GM10847 (cell line): ENCODE results near the gene BRIX1.

Source experiments
- POLR2A ChIP-seq: IDR thresholded peaks from 2 replicates; pipeline ENCODE4 v1.6.1; 2011; ENCODE audit not compliant: insufficient read length; ENCODE audit errors: extremely low read depth

The BRIX1 gene

DNA sequence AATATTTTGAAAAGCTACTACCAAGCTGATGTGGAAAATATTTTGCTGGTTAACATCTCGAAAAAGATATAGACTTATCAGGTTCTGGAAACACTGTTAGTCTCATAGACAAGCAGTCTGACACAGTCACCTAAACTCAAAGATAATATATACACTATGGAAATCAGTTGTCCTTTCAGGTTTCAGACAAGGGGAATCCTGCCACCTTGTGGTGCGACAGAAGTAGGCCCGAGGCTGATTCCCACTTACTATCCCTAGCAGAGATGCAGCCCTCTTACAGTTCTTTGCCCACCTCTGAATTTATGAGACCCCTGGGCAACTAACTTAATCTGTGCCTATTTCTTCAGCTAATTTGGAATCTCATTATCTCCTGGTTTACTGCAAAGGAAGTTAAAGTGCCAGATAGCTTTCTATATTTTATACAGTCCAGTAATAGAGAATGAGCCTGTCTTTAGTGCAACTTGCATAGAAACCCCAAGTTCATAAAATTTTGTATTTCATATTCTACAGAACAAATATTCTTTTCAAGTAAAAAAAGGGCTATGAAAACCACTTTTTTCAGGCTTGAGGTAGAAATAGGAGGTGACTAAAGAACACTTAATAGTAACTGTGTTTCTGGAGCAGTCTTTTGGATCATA, 17.1 kb upstream of the BRIX1 start:
- TF ChIP-seq POLR2A, result no peak

- no peak for TF ChIP-seq POLR2A
Observed at GRCh38 chr5:34899066-34899465, 16.4 kb upstream of the BRIX1 start.

GRCh38 chr5:34900652-34901051, 14.9 kb upstream of the BRIX1 start:
- TF ChIP-seq POLR2A, result no peak

- TF ChIP-seq POLR2A, result no peak
Observed at GRCh38 chr5:34903260-34903659, 12.3 kb upstream of the BRIX1 start.

- TF ChIP-seq POLR2A, result no peak
Observed at GRCh38 chr5:34905564-34905963, 9.9 kb upstream of the BRIX1 start.

DNA sequence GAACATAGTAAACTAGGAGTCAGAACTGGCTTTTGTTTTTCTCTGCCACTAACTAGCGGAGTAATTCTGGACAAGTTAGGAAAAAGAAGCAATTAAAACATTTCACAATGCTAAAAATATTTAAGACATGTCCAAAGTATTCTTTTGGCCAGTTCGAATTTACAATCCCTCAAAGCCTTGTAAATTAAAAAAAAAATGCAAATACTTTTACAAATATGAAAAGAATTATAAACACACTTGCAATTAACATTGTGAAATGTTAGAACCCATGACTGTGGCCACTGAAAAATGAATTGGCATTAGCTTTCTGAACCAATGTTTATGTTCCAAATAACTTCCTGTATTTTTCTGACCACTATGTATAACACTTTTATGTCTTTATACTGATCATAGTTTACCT, 2.4 kb upstream of the BRIX1 start:
- no peak for TF ChIP-seq POLR2A

DNA sequence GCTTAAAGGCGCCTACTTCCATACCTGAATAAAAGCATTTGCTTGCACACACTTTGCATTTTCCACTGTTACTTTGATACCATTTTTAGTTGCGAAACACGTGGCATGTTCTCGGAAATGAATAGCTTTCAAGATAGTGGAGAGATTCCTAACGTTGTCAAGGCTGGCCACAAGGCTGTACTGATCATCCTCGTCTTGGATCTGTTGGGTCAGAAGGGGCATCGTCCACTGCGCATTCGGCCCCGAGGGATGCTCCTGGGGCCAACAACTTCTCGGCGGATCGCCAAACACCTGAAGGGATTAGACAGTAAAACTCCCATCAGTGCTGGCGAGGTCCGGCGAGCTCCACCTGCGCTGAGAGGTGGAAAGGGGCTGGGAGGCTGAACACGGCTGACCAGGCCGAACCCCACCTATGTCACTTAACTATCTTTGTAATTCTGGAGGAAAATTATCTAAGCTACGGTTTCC, 806 bp upstream of the BRIX1 start:
- TF ChIP-seq POLR2A, result no peak

DNA sequence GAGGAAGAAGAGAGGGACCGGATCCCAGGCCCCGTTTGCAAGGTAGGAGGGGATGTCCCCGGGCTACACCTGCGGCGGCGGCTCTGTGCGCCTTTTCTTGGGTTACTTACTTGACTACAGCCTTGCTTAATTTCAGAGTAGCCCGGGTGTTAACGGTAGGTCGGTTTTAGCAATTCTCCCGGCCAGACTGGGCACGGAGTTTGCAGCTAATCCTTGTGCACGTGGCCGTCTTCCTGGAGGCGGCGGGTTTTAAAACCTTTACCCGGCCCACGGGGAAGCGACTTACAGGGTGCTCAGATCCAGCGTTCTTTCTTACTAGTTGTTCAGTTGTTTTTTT, 313 bp downstream of the BRIX1 start:
- TF ChIP-seq POLR2A, result no peak

GRCh38 chr5:34916518-34916917, 1.0 kb downstream of the BRIX1 start:
- TF ChIP-seq POLR2A, result no peak

- no peak for TF ChIP-seq POLR2A
Observed at GRCh38 chr5:34918025-34918424, 2.5 kb downstream of the BRIX1 start.

GRCh38 chr5:34919077-34919476, 3.6 kb downstream of the BRIX1 start:
- no peak for TF ChIP-seq POLR2A

DNA sequence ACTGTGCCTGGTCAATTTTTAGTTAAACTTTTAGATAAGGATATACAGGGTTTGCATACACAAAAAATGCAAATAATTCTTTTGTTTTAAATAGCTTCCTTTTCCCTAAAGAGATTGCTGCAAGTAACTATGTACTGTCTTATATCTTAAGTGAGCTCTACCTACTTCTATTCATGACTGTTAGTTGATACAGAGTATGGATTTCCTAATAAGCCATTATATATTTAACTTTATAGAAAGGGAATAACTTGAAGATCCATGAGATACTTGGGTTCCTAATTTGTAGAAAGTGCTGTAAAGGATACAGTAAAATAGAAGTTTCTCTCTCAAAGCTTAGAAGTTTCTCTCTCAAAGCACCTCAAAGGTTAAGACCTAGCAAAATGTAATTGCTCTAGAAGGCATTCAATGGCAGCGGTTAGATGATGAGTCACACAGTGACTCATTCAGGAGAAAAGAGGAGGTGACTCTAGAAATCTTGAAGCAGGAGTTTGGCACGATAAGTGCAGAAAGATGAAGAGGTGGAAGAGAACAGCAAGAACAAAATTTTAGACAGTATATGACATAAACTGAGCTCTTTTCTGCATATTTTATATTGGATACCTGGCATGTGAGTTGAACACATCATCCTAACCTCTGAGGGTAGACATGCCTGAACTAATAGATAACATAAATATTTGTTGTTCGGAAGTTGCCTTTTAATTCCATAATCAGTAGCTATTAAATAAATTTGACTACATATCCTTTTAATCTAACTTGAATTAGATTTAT, 8.4 kb downstream of the BRIX1 start:
- TF ChIP-seq POLR2A, result no peak

- no peak for TF ChIP-seq POLR2A
Observed at GRCh38 chr5:34924462-34924765, 8.9 kb downstream of the BRIX1 start.

GRCh38 chr5:34926318-34926888, 10.9 kb downstream of the BRIX1 start:
- TF ChIP-seq POLR2A, result no peak

- TF ChIP-seq POLR2A, result no peak
Observed at GRCh38 chr5:34927785-34928184, 12.3 kb downstream of the BRIX1 start.

DNA sequence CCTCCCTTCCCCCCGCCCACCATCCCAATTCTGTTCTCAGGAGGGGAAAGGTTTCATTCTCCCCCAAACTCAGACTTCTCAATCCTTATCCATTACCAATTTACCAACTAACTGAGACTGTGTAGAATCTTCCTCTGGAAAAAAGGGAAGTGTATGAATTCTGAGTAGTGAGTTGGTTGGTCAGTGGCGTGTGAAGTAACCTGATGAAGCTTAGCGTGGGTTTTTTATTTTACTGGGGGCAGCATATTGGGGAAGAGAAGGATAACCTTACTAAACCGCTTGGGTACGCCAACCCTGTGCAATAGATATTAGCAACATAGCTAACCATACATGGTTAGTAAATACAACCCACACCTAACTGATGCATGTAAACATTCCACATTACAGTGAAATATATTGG, 12.8 kb downstream of the BRIX1 start:
- TF ChIP-seq POLR2A, result no peak
